ENCODE measurements around the gene DDRGK1.
"Not testable (repeated sequence)": the region's sequence is repeated elsewhere in the genome, so short reads cannot be mapped to it uniquely, and the experiment has no call there.

Gene DDRGK1

DNA sequence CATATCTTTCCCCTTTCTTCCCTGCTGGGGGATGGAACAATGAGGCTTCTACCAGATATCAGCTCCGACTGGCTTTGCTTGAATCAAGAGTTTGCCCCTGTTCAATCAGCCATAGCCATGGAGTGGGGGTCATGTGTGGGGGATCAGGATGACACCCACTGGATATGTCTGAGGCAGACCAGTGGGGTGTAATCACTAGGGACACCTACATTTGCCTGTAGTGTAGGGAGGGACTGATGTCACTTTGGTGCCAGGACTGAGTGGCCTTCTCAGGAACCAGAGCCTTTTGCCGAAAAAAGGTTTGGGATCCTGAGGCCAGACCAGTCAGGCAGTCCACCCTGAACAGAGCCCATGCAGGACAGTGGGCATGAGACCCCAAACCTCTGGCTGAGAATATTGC, 5.9 kb upstream of the DDRGK1 start:
- no peak for DNase-seq

DNA sequence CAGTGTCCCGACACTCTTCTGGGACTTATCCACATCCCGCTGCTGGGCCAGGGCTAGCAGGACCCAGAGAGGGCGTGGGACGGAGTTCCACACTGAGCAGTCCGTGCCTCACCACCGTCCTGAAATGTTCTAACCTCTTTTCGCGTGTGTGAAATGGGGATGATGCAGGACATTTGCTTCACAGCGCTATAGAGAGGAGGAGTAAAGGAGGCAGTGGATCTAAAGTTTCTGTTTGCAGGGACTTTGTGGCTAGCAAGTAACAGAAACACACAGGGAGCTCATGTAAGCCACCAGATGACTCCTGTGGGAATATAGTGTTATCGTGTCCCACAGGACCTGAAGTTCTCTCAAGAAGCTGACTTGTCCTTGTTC, 5.5 kb upstream of the DDRGK1 start:
- no peak for DNase-seq

DNA sequence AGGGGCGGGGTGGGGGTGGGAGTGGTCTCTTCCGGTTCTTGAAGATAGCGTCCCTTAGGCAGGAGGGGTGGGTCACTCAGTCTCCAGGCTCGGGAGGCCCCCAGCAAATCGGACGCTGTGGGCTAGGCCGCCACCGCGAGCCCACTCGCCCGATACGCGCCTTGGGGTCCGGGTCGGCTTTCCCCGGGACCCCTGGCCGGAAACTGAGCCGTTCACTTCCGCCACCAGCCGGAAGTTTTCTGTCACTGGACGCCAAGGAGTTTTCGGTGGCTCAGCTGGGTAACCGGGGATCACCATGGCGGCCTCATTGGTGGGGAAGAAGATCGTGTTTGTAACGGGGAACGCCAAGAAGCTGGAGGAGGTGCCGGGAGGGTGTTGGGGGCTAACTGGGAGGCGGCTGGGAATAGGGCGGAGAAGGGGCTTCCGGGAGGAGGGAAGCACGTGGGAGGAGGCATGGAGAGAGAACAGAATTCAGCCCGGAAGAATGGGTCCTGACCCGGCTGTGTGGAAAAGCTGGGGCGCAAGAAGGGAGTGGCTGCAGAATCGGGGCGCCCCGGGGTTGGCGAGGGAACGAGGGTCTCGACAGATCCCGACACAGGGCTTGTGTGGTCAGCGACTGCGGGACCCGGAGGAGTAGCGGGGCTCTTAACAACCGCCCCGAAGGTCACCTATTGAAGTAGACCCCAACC, 4.9 kb upstream of the DDRGK1 start, which contains the start of gene ITPA:
Gene ITPA (plus strand): TSS at position 242 of the 689 bp plus-strand sequence. CDS start 54 bp downstream, at position 296.
- peak; percentile 8 for DNase-seq

DNA sequence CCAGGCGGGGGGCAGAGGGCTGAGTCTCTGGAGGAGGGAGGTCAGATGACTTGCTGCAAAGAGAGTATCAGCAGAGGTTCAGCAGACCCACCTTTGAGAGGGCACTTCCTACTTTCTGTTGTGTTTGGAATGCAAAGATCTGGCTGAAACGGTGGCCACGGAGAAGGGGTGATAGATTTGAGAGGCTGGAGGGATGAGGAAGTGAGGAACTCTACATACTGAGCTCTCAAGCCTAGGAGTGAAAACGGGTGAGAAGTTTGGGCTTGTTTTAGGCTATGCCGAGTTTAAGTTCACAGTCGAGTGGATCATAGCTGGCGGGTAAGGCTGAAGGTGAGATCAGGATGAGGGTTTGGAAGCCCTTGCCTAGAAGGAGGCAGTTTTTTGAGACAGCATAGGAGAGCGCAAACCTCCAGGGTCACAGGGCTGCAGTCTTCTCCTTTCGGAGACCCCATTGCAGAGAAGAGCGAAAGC, 4.3 kb upstream of the DDRGK1 start:
- DNase-seq: no peak

DNA sequence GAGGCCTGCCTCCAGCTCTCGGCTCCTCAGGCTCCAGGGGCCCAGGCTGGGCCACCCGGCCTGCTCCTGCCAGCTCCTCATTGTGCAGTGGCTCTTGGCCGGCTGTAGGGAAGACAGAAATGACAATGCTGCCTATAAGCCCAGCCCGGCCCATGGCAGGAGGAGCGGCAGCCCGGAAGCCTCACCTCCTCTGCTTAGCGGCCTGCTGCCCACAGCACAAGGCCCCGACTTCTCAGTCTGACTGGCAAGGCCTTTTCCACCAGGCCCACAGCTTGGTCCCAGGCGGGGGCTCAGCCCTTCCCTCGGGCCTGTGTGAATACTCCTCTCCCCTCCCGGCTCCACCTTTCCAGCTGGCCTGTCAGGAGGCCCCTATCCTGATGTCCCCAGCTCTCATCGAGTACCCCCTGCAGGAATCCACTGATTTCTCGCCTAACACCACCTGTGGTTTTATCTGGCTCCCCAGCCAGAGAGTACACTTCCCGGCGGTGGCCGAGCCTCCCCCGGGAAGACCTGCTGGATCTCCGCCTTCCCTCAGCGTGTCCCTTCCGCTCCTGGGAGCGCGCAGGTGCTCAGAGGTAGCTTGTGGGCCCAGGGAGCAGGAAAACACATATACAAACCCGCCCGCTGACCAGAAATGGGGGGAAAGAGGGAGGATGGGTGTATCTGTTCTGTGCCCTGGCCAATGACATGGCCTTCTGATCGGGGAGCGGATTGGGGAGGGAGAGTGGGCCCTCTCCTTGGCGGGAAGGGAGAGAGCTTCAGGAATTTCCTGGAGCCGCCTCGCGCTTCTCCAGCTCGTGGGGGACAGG, 963 bp downstream of the DDRGK1 start:
- DNase-seq: no peak

DNA sequence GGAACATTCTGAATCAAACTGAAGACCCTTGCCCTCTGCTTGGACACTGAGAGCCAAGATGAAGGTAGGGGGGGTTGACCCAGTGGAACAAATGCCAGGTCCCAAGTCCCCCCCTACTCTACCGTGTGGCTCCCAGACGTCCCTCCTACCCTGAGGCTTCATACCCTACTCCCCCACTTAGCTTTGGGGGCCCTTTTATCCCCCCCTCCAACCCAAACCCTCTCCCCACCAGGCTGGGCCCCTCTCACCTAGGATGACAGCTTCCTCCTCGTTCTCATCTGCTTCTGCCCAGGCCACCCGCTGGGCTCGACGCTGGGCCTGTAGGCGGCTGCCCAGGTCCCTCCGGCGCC, 1.5 kb downstream of the DDRGK1 start:
- no peak for DNase-seq

DNA sequence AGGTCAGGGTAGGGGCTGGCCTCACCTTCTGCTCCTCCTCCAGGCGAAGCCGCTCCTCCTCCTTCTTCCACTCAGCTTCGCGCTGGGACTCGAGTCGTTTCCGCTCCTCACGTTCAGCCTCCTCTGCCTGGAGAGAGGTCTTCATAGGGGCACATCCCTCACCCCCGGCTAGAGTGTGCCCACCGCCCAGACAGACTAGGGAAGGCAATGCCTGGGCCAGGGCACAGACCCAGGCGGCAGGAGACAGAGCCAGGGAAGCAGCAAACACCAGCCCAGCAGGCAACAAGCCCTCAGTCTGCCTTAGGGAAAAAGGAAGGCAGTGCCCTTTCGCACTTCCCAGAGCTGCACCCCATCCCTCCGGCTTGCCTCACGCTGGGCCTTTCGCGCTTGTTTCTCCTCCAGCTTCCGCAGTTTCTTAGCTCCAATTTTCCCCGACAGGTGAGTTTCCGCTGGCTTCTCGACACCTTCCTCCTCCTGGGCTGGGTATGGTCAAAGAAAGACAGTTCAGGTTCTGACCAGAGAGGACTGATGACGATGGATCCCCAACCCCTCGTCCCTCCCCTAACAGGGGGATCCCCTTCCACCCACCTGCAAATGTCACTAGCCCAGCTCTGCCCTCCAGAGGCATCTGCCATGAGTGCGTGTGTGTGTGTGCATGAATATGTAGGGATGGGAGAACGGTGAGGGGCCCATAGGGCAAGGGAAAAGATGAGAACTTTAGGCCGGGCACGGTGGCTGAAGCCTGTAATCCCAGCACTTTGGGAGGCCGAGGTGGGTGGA, 4.3 kb downstream of the DDRGK1 start:
- no peak for DNase-seq

DNA sequence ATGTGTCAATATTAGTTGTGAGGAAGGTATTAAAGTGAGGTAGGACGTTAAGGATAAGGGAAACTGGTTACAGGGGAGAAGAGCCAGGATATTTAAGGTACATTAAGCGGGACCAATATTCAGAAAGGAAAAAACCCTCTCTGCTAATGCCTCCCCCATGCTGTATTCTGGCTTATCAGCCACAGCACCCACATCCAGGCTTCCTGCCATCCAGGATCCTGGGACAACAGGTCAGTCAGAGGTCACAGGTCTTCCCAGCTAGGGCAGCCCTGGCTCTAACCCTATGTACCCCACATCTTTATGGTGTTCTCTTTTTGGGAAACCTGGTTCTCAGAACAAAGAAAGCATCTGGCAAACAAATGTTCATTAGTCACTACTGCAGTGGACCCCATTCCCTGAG, 5.3 kb downstream of the DDRGK1 start:
- DNase-seq: no peak

DNA sequence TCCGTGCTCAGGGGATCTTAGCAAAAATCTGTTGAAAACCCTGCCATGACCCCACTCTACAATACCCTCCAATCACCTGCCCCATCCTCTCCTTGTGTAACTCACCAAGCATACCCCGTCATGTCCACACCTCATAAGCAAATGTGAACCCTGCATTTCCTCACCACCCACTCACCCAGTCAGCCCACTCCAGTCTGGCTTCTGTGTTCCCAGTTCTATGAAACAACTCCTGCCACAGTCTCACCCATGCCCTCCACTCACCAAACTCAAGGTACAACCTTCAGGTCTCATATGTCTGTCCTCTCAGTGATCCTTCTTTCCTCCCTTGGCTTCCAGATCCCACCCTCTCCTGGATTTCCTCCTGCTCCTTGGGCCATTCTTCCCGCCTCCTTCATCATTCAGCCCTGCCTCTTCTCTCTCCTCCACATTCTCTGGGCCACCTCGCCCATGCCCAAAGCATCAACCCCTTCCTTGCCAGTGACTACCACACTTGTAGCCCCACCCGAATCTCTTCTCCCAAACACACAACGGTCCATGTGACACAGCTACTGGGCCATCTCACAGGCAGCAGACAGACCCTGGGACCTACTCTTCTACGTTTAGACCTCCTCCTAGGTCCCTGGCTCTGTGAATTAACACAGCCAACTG, 8.8 kb downstream of the DDRGK1 start:
- DNase-seq: no peak

DNA sequence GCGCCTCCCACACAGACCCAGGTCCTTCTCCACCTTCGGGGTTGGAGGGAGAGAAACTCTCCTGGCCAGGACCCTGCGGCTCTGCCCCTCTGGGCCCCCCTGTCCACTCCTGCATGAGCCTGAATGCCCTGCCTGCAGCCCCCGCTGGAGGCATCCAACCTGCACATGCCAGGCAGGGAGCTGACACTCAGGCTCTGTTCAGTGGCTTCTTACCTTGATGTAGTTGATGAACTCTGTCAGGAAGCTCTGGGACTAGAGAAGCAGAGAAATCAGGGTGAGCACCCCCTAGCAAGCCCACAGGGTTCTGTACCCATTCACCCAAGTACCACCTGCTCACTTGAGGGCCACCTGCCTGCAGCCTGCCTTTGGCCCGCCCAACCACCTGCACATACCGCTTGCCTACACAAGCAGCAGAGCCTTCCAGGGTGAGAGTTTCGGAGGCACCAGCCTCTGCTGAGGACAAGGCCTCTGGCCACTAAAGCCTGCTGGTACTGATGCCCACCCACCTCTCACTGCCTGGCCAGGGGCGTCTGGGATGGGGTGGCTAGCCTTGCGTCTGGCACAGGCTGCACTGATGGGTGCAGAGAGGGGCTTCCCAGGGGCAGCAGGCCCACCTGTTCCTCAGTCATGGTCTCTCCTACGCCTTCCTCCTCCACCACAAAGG, 9.7 kb downstream of the DDRGK1 start:
- DNase-seq: no peak

DNA sequence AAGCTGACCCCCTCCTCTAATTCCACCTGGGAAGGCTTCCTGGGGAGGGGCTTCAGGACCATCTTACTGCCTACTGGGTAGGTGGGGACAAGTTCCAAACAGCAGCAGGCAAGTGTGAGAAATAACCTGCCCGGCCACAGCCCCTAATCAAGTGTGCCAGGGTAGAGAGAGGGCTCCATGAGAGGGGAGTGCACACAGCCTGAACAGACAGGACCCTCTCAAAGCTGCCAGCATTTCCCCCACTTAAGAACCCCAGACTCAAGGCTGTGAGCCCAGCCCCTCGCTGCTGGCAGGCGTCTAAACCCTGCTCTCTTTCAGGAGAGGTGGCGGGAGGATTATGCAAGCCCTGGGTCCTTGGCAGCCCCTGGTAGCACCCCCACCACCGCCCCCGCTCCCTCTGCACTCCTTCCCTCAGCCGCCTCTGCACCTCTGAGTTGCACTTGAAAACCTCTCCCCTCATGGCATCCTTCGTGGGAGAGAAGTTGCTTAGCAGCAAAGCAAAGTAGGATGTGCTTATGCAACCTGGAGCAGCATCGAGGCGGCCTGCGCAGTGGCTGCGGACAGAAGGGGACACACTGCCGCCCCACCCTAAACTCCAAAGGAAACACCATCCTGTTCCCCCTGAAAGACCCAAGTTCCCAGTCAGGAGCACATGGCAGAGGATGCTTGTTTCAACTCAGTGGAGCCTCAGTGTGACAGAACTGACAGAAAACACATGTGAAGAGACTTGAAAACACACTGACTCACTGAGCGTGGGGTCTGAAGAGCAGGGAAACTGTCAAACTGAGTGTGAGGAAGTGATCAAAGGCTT, 10.5 kb downstream of the DDRGK1 start:
- no peak for DNase-seq

DNA sequence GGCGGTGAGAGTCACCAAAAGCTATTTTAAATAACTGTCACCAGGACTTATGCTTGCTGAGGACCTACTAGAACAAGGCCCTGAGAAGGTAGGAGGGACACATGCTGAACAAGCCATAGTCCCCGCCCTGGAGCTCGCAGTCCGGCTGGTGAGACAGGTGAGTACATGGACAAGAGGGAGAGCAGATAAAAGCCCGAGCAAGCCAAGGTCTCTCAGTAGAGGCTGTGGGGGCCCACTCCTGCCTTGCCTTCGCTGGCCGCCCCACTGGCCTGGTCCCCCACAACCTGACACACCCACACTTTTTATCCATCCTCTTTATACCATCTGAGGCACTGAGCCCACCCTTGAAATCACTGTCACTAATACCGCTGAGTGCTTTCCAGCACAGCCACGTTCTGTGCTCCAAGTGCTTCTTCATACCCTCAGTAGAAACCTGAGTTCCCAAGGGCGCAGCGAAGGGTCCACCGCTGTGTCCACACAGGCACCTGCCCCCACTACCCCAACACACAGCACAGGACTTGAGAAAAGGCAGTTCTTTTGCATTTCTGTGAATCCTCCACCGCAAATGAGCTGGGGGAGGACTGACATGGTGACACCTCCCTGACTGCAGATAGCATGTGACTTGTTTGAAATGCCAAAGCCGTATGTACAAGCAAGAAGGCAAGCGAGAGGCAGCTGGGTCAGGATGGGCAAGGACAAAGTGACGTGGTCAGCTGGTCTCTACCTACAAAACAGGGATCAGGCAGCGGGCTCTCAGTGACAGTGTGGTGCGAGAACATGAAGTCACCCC, 12.1 kb downstream of the DDRGK1 start:
- DNase-seq: no peak

DNA sequence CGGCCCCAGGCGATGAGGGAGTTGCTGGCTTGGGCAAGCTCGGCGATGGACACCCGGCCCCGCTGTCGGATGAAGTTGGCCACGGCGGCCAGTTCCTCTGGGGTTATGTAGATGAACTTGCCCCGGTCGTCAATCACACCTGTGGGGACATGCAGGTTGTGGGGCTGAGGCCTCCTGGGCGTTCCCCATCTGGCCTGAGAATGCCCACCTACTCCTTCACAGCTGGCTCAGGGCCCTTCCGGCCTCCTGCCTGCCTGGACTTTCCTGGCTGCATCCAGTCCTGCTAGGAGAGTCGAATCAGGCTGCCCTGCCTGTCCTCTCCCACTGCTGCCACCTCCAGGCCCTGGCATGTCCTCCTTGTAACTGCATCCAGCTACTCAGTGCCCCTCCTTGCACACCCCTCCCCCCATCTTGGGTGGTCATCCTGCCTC, 13.8 kb downstream of the DDRGK1 start:
- no peak for DNase-seq

DNA sequence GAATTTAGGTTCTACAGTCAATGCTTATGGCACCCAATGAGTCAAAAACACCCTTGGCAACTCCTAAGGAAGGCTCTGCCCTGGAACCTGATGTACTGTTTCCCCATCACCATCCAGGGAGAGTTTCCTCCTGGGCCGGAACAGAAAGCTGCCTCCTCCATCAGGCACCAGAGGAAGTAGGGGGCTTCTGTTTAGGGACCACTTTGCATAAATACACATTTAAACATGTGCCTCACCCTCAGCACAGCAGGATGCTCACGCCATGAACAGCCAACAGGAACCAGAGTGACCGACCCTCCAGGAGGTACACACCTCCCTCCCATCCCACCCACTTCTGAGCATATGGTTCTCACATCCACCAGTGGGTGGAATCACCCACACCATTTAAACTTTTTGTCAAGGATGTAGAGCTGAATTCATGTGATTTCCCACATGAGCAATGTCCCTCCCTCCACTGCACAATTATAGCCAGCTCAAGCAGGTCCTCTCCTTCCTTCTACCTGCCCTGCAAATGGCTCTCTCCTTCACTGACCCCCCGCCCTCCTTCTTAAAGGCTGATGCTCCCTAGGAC, 14.8 kb downstream of the DDRGK1 start:
- DNase-seq: no peak

DNA sequence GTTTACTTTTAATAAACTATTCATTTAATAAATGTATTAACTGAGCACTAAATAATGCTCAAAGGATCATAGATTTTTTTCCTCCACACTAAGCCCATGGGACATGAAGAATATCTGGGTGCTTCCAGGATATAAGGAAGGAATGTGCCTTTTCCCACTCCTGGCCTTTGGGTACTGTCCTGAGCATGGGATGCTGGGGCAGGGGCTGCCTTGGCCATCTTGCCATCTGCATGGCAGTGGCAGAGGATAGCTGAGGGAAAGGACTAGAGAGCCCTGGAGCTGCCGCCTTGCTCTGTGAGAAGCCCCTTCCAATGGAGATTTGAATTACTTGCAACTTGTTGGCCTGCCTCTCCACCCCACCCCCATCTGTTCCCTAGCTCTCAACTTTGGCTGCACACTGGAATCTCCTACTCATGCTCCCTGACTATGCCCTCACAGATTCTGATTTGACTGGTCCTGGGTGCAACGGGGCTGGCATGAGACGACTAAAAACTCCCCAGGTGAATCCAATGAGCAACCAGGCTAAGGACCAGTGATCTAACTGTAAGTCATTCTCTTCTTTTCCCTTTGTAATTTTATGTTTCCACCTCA, 15.6 kb downstream of the DDRGK1 start:
- DNase-seq: no peak

DNA sequence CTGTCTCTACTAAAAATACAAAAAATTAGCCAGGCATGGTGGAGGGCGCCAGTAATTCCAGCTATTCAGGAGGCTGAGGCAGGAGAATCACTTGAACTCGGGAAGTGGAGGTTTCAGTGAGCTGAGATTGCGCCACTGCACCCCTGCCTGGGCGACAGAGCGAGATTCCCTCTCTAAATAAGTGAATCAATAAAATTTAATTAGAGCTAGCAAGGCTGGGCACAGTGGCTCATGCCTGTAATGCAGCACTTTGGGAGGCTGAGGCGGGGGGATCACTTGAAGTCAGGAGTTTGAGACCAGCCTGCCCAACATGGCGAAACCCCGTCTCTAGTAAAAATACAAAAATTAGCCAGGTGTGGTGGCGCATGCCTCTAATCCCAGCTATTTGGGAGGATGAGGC, 16.6 kb downstream of the DDRGK1 start:
- not testable (repeated sequence) for DNase-seq

DNA sequence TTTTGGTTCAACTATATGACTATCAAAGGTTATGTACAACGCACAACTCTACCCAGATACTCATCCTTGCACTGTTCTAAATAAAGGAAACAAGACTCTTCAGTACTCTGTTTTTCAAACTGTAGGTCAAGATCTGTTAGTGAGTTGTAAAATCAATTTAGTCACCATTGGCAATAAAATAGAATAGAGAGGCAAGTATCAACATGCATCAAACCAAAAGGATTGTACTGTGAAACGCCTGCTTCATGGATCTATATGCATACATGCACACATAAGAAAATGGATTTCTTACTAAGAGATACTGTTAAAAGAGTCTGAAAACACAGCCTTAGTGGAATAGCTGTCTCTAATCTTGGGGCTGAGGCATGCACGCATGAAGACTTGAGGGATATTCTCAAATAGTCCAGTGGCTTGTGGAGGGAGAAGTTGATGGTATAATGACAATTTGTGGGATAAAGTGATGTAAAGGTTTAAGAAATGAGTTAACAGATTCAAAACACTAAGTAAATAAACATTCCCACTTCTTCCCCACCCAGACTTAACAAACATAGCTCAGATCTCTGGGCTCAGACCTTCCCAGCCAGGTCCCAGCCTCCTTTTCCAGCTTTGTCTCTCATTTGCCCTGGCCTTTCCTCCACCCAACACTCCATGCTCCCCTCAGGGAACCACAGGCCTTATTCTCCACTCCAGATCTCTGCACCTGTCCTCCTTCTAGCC, 20.4 kb downstream of the DDRGK1 start:
- DNase-seq: no peak

DNA sequence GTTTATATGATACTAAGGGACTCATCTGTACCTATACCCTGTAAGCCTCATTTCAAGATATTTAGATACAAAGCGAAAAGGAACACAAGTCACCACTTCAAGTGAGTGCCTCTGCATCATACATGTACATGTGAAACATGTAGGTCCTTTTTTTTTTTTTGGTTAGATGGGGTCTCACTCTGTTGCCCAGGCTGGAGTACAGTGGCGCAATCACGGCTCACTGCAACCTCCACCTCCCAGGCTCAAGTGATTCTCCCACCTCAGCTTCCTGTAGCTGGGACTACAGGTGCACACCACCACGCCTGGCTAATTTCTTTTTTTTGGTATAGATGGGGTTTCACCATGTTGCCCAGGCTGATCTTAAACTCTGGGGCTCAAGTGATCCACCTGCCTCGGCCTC, 22.1 kb downstream of the DDRGK1 start:
- DNase-seq: not testable (repeated sequence)

DNA sequence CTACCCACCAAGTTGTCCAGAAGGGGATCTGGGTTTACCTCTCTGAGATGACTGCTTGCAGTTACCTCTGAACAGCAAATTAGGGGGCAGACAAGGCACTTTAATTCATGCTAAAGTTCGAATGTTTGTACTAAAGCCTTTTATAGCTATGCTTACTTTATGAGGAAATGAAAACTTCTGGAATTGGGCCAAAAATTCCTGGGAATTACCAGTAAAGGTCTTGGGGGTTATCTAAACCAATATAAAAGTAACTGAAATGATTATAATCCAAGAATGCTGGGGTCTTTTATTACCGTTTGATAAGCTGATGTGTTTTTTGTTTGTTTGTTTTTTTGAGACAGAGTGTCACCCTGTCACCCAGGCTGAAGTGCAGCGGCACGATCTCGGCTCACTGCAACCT, 23.2 kb downstream of the DDRGK1 start:
- DNase-seq: no peak
